GM18526 (cell line): Measurements from ENCODE around the gene CHRNA7.

Experiments used
- POLR2A ChIP-seq: IDR thresholded peaks from 3 replicates; pipeline ENCODE4 v1.6.1; 2011; ENCODE audit not compliant: insufficient read length; ENCODE audit errors: extremely low read depth

Gene CHRNA7

DNA sequence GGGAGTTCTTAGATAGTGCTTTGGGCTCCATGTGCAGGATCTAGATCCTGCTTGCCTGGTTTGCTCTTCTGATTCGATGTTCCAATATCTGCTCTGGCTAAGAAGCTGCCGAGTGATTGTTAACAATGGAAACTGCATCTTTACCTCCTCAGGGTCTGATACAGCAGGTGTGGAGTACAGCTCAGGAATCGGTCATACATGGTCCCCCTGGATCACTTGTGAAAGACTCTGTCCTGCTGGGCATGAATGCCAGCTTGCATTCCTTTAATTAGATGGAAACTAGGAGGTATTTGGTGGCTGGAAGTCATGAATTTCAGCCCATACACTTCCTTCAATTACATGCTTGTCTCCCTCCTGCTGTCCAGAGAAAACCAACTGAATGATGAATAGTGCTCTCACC, 95.3 kb downstream of the CHRNA7 start:
- no peak for TF ChIP-seq POLR2A

DNA sequence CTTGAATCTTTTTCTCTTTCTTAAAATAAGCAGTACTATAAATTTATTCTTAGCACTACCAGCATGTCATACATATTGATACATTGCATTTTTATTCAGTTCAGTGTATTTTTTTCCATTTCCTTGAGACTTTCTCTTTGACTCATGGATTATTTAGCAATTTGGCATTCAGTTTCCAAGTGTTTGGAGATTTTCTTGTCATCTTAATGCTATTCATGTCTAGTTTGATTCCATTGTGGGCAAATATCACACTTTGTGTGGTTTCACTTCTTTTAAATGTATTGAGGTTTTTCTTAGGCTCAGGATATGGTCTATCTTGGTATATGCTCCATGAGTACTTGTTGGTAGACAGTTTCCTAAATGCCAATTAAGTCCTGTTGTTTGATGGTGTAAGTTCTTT, 99.5 kb downstream of the CHRNA7 start:
- TF ChIP-seq POLR2A: no peak

DNA sequence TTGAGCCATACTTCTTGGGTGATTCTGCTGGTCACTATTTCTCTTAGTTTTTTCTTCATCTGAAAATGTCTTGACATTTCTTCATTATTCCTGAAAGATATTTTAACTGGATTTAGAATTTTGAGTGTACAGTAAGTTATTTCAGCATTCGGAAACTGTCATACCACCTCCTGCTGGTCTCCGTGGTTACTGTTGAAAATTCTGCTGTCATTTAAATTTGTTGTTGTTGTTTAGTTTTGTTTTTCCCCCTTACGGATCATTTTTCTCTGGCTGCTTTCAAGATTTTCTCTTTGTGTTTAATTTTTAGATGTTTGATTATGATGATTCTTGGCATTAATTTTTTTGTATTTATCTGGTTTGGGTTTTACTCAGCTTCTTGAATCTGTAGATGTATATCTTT, 100.5 kb downstream of the CHRNA7 start:
- no peak for TF ChIP-seq POLR2A

DNA sequence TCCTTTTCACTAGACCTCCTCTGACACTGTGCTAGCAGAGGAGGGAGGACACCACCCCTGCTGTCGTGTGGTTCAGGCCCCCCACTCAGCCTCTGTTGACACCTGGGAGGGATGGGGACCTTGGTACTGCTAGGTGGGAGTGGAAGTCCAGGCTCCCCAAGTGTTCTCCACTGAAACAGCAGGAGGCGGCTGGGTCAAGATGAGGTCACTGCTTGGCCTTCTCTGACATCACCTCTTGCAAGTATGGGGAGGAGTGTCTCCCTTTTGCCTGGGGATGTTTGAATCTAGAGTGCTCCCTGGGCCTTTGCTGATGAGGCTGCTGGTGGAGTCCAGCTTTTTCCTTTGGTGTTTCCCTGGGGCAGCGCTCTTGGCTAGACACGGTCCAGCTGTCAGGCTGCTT, 101.5 kb downstream of the CHRNA7 start:
- TF ChIP-seq POLR2A: no peak

DNA sequence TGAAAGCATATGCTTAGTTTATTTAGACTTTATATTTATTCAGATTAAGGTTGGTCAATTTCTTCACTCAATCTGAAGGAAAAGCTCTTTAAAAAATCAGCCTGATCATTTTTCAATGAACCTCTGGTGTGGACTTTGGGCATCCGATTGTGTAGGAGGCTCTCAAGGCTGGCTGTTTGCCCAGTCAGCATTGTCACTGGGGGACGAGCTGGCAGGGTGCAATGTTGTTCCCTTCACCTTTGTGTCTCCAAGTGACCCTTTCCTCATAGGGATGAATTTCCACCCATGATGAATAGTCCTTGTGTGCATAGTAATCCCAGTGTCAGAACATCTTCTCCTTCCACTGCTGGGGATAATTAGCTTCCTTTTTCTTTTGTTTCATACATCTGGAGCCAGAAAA, 102.5 kb downstream of the CHRNA7 start:
- TF ChIP-seq POLR2A: no peak

DNA sequence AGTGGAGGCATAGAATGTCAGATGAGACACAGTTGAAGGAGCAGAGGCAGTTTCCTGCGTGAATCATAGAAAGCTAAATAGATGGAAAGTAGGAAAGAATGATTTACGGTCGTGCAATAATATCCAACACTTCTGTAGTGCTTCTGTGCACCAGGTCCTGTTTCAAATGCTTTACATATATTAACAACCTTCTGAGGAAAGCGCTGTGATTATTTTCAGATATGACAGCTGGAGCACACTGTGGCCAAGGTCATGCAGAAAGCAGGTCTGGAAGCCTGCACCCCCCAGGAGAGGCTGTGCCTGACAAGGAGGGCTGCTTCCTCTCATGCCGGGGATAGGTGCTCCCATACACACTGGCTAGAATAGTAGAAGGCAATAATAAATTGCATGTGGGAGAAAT, 104.5 kb downstream of the CHRNA7 start:
- TF ChIP-seq POLR2A: no peak

GRCh38 chr15:32135335-32135734, 105.0 kb downstream of the CHRNA7 start:
- no peak for TF ChIP-seq POLR2A

- no peak for TF ChIP-seq POLR2A
Observed at GRCh38 chr15:32148833-32149555, 118.7 kb downstream of the CHRNA7 start.

- no peak for TF ChIP-seq POLR2A
Observed at GRCh38 chr15:32152574-32152973, 122.3 kb downstream of the CHRNA7 start.

DNA sequence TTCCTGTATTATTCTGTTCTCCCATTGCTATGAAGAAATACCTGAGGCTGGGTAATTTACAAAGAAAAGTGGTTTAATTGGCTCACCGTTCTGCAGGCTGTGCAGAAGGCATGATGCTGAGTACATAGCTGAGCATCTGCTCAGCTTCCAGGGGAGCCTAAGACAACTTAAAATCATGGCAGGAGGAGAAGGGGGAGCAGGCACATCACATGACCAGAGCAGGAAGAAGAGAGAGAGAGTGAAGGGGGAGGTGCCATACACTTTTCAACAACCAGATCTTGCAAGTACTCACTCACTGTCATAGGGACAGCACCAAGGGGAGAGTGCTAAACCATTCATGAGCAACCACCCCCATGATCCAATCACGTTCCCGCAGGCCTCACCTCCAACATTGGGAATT, 188.4 kb downstream of the CHRNA7 start:
- no peak for TF ChIP-seq POLR2A
